HFFc6 (cell line): ENCODE results near the gene FBLIM1. TPM values are rescaled to one million over a fixed set of nuclear protein-coding genes. Genes with fewer than 3 reads are reported as not detected.

Experiments used
- DNase-seq: peaks from one replicate; pipeline ENCODE4 v3.0.0-alpha.2; 2018
- H3K27ac Mint-ChIP-seq: 2 replicates; pipeline ENCODE4 v1.8.0; 2020; ENCODE audit warnings: mild to moderate bottlenecking, mixed read lengths
- H3K27me3 Mint-ChIP-seq: 2 replicates; pipeline ENCODE4 v1.8.0; 2021; ENCODE audit warnings: mild to moderate bottlenecking, moderate library complexity, mixed read lengths; ENCODE audit not compliant: insufficient read depth
- H3K36me3 Mint-ChIP-seq: 2 replicates; pipeline ENCODE4 v1.8.0; 2021; ENCODE audit warnings: low read depth, mixed read lengths
- H3K4me1 Mint-ChIP-seq: 2 replicates; pipeline ENCODE4 v1.8.0; 2020; ENCODE audit warnings: low read depth, mixed read lengths
- H3K4me3 Mint-ChIP-seq: 2 replicates; pipeline ENCODE4 v1.8.0; 2020; ENCODE audit warnings: mild to moderate bottlenecking, moderate library complexity, mixed read lengths
- H3K9me3 Mint-ChIP-seq: 2 replicates; pipeline ENCODE4 v1.8.0; 2020; ENCODE audit warnings: mild to moderate bottlenecking, mixed read lengths
- CTCF ChIP-seq: fragments of 200-600 bp; sonication (generic); IDR thresholded peaks from 2 replicates; pipeline ENCODE4 v1.5.0; 2021; ENCODE audit warnings: antibody characterized with exemption, mild to moderate bottlenecking
- total RNA-seq, 6 experiments: library from RNA; stranded (reverse); fragmentation: NEBNext Ultra II Directional; extraction: Animal tissue kit (Norgen Biotek cat#: 25700); gene quantifications; 2 replicates in 1 of 6; 3 replicates in 5 of 6; pipeline ENCODE4 v1.2.3, GENCODE V29; 2021

FBLIM1 gene
- total RNA-seq, 6 experiments from 2014 or later, result 98.4 to 127 (median 110) TPM

- DNase-seq, result no peak
- Mint-ChIP-seq H3K27ac (peak overlapping the region; percentile 90), H3K9me3 (no peaks in the 10 kb centered on the region), H3K36me3 (peaks cover 20% of the 10 kb centered on the region), H3K4me3 (peak overlapping the region; percentile 41; the same call in 1 of the 2 replicates), H3K27me3 (peaks cover 1% of the 10 kb centered on the region; the same call in 1 of the 2 replicates), H3K4me1 (peaks cover 37% of the 10 kb centered on the region)
- no peak for TF ChIP-seq CTCF
Observed at GRCh38 chr1:15765495-15766194, 7.0 kb downstream of the FBLIM1 start.

DNA sequence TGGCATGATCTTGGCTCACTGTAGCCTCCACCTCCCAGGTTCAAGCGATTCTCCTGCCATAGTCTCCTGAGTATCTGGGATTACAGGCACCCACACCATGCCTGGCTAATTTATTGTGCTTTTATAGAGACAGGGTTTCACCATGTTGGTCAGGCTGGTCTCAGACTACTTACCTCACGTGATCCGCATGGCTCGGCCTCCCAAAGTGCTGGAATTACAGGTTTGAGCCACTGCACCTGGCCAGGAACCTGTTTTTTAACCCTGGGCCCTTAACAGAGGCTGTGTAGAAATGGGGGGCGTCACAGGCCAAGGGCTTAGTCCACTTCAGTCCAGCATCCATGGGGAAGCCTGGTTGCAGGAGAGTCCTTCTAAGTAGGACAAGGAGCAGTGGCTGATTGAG lies 9.3 kb downstream of the FBLIM1 start:
- Mint-ChIP-seq H3K9me3 (no peaks in the 10 kb centered on the region), H3K27ac (no peak overlapping the region), H3K27me3 (peaks cover 1% of the 10 kb centered on the region; the same call in 1 of the 2 replicates), H3K4me3 (no peak overlapping the region), H3K36me3 (peaks cover 26% of the 10 kb centered on the region), H3K4me1 (peaks cover 24% of the 10 kb centered on the region)
- no peak for DNase-seq
- TF ChIP-seq CTCF, result no peak

- Mint-ChIP-seq H3K27me3 (peaks cover 1% of the 10 kb centered on the region; the same call in 1 of the 2 replicates), H3K4me3 (no peak overlapping the region), H3K27ac (no peak overlapping the region), H3K4me1 (peaks cover 24% of the 10 kb centered on the region), H3K9me3 (no peaks in the 10 kb centered on the region), H3K36me3 (peaks cover 27% of the 10 kb centered on the region)
- no peak for TF ChIP-seq CTCF
- DNase-seq, result no peak
Observed at GRCh38 chr1:15768388-15768787, 9.8 kb downstream of the FBLIM1 start.

GRCh38 chr1:15770313-15770962 lies 11.8 kb downstream of the FBLIM1 start:
- TF ChIP-seq CTCF, result no peak
- Mint-ChIP-seq H3K4me1 (peaks cover 11% of the 10 kb centered on the region), H3K36me3 (peaks cover 21% of the 10 kb centered on the region), H3K4me3 (no peak overlapping the region), H3K27ac (no peak overlapping the region), H3K27me3 (no peaks in the 10 kb centered on the region; the same call in 1 of the 2 replicates), H3K9me3 (no peaks in the 10 kb centered on the region)
- no peak for DNase-seq

DNA sequence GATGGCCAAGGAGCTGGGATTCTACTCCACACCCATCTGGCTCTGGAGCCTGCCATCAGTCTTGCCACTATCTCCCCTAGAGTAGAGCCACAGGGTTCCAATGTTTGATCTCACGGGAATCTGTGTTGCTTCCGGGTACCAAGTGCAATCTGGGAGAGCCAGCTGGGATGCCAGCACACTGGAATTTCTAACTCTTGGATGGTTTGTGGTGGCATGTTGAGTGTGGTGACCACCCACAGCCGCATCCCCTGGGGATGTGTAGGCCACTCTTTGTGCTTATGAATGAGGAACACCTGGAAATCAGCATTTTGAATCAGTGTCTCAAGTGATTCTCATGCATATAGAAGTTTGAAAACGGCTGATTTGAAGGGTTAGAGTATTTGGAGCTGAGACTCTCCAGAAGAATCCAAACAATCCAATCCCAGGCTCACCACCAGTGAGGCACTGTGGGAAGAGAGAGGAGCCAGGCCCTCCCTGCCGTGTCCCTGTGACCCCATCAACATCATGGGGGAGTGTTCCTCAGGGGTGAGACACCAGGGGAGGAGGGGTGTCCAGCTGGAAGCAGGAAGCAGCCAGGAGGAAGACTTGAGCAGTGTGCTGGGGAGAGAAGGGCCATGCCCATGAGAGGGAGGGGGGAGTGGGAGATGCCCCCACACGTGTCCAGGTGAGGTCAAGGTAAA lies 13.4 kb downstream of the FBLIM1 start:
- peaks cover 15% of the 10 kb centered on the region for H3K36me3 Mint-ChIP-seq
- peaks cover 6% of the 10 kb centered on the region; the same call in 1 of the 2 replicates for H3K4me1 Mint-ChIP-seq
- no peak for TF ChIP-seq CTCF
- no peaks in the 10 kb centered on the region; the same call in 1 of the 2 replicates for H3K27me3 Mint-ChIP-seq
- H3K9me3 Mint-ChIP-seq, result no peaks in the 10 kb centered on the region
- H3K27ac Mint-ChIP-seq, result no peak overlapping the region; the same call in 1 of the 2 replicates
- DNase-seq, result no peak
- no peak overlapping the region for H3K4me3 Mint-ChIP-seq
